Central memory CD8-positive, alpha-beta T cell (primary cell): ENCODE measurements around the gene PPP1R12C.

Source experiments
- ATAC-seq: fragments of 150-1000 bp; cut with Tn5 transposase; replicated peaks from 2 replicates; pipeline ENCODE4 v1.10.0; 2022; ENCODE audit warnings: mild to moderate bottlenecking, moderate FRiP score, moderate number of reproducible peaks; ENCODE audit not compliant: poor library complexity, severe bottlenecking; ENCODE audit errors: extremely low read depth
- DNase-seq, 2 donors: peaks; one replicate each; pipeline ENCODE4 v3.0.0; 2021; ENCODE audit warnings: low spot score in 2 of 2
- H3K27ac Mint-ChIP-seq: one replicate; pipeline ENCODE4 v1.8.0; 2022; ENCODE audit warnings: low read depth, mild to moderate bottlenecking, moderate library complexity, mixed read lengths
- H3K27me3 Mint-ChIP-seq: one replicate; pipeline ENCODE4 v1.8.0; 2022; ENCODE audit warnings: mixed read lengths
- H3K36me3 Mint-ChIP-seq: one replicate; pipeline ENCODE4 v1.8.0; 2022; ENCODE audit warnings: mild to moderate bottlenecking, moderate library complexity, mixed read lengths; ENCODE audit not compliant: insufficient read depth
- H3K4me1 Mint-ChIP-seq: one replicate; pipeline ENCODE4 v1.8.0; 2022; ENCODE audit warnings: mixed read lengths
- H3K4me3 Mint-ChIP-seq: one replicate; pipeline ENCODE4 v1.8.0; 2022; ENCODE audit warnings: mild to moderate bottlenecking, moderate library complexity, mixed read lengths
- H3K9me3 Mint-ChIP-seq: one replicate; pipeline ENCODE4 v1.8.0; 2022; ENCODE audit warnings: mixed read lengths

PPP1R12C gene

DNA sequence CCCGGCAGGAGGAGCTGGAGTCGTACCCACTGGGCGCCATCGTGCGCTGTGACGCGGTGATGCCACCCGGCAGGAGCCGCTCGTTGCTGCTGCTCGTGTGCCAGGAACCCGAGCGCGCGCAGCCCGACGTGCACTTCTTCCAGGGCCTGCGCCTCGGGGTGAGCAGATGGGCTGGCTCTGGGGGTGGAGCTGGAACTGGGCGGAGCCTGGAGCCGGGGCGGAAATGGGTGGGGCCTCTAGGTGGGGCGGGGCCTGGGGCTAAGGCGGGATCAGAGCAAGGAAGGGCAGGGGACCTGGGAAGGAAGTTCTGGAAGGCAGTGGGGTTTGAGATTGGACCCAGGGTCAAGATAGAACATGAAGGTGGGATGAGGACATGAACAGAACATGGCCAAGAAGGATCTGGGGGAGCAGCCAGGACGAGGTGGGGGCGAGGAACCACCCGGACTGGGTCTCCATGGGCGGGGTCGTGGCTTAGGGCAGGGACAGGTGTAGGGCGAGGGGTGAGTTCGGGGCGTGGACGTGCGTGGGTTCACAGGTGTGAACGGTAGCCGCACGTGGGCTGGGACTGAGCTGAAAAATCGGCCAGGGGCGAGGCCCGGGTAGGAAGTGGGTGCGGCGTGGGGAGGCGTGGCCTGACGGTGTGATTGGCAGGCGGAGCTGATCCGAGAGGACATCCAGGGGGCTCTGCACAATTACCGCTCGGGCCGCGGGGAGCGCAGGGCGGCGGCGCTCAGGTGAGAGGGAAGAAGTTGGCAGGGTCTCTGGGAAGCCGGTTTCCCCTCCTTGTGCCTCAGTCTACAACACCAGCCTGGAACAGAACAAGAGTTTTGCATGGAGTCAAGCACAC, 37.1 kb downstream of the PPP1R12C start:
- ATAC-seq: peak; percentile 59

GRCh38 chr19:55079400-55080038, 37.9 kb downstream of the PPP1R12C start:
- Mint-ChIP-seq H3K4me3 (peak overlapping the region; percentile 76), H3K36me3 (peaks cover 10% of the 10 kb centered on the region), H3K4me1 (peaks cover 34% of the 10 kb centered on the region), H3K27me3 (peaks cover 85% of the 10 kb centered on the region), H3K27ac (peak overlapping the region; percentile 67), H3K9me3 (peaks cover 5% of the 10 kb centered on the region)
- ATAC-seq (no peak), DNase-seq (no peak)

More for the DNA sequence above, 37.1 kb downstream of the PPP1R12C start:
- Mint-ChIP-seq H3K27me3 (peaks cover 82% of the 10 kb centered on the region), H3K27ac (peak overlapping the region; percentile 67), H3K4me3 (peak overlapping the region; percentile 76), H3K4me1 (peaks cover 34% of the 10 kb centered on the region), H3K36me3 (peaks cover 10% of the 10 kb centered on the region), H3K9me3 (peaks cover 5% of the 10 kb centered on the region)
- DNase-seq: peak; percentile 49 to 53

DNA sequence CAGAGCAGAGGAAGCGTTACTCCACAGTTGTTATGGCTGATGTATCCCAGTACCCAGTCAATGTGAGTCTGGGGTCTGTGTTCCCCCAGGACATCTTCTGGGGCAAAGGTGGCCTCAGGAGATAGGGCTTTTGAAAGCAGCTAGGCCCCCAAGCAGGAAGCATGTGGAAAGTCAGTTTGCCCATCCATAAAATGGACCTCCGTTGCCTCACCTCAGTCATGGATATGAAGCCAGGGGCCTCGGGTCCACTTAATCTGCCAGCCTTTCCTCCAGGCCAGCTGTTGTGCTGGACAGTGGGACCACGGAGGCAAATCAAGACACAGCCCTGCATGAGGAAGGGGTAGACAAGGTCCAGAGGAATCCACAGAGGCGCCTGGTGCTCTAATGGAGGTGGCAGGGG, 38.4 kb downstream of the PPP1R12C start:
- peaks cover 9% of the 10 kb centered on the region for H3K36me3 Mint-ChIP-seq
- H3K4me1 Mint-ChIP-seq: peaks cover 34% of the 10 kb centered on the region
- DNase-seq (no peak), ATAC-seq (no peak)
- H3K9me3 Mint-ChIP-seq: peaks cover 5% of the 10 kb centered on the region
- H3K4me3 Mint-ChIP-seq: peak overlapping the region; percentile 76
- H3K27me3 Mint-ChIP-seq: peaks cover 85% of the 10 kb centered on the region
- no peak overlapping the region for H3K27ac Mint-ChIP-seq

- DNase-seq: no peak
- H3K9me3 Mint-ChIP-seq: peaks cover 5% of the 10 kb centered on the region
- peaks cover 8% of the 10 kb centered on the region for H3K36me3 Mint-ChIP-seq
- H3K4me1 Mint-ChIP-seq: peaks cover 26% of the 10 kb centered on the region
- H3K4me3 Mint-ChIP-seq: no peak overlapping the region
- peaks cover 85% of the 10 kb centered on the region for H3K27me3 Mint-ChIP-seq
- ATAC-seq: no peak
- no peak overlapping the region for H3K27ac Mint-ChIP-seq
Observed at GRCh38 chr19:55077106-55077505, 40.3 kb downstream of the PPP1R12C start.

DNA sequence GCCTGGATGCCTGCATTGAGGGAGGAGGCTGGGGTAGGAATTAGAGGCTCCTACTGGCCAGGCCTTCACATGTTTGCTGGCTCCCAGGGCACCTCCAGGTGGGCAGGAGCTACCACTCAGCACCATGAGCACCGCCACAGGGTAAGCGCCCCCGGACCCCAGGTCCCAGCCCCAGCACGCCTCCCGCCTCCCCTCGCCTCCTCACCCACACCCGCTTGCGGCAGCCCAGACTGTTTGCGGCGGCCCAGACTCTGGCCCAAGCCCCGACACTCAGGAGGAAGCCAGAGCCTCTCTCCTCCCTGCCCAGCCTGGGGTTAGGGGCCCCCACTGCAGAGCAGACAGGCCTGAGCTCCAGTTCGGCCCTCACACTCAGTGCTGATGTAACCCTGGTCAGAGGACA, 41.1 kb downstream of the PPP1R12C start:
- Mint-ChIP-seq H3K36me3 (peaks cover 8% of the 10 kb centered on the region), H3K27ac (no peak overlapping the region), H3K27me3 (peaks cover 90% of the 10 kb centered on the region), H3K4me3 (no peak overlapping the region), H3K4me1 (peaks cover 24% of the 10 kb centered on the region), H3K9me3 (peaks cover 5% of the 10 kb centered on the region)
- no peak for DNase-seq
- ATAC-seq: no peak

DNA sequence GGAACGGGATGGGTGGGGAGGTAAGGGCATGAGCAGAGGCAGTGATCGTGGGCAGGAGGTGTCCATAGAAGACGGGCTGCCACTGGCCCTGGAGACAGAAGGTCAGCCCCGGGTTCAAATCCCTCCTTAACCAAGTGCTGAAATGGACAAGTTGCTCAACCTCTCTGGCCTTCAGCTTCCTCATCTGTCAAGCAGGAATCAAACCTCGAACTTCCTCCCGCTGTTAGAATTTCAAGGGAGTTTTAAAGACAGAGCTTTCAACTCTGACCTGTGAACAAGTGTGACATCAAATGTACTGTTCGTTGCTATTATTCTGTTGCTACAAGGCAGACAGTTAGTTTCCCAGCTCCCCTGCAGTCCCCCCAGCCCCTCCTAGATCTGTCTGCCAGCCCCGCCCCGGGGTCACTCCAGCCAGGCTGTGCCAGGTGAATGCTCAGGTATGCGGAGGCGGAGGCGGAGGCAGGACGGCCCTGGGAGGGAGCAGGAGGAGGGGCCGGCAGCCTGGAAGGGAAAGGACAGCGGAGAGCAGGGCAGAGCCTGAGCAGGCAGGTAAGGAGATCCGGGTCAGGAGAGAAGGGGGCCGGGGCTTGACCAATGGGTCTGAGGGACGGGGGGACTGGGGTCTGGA, 42.0 kb downstream of the PPP1R12C start, which contains the start of gene EPS8L1:
Gene EPS8L1, plus strand, starts transcription at position 499 of the 628 bp plus-strand sequence. CDS start 576 bp downstream, outside the sequence.
- no peak within 1 kb of the TSS for H3K27ac Mint-ChIP-seq
- H3K36me3 Mint-ChIP-seq: peaks cover 8% of the 10 kb centered on the region
- peaks cover 90% of the 10 kb centered on the region for H3K27me3 Mint-ChIP-seq
- H3K9me3 Mint-ChIP-seq: peaks cover 4% of the 10 kb centered on the region
- H3K4me1 Mint-ChIP-seq: peaks cover 16% of the 10 kb centered on the region
- H3K4me3 Mint-ChIP-seq: no peak within 1 kb of the TSS
- no peak for ATAC-seq
- DNase-seq: no peak

DNA sequence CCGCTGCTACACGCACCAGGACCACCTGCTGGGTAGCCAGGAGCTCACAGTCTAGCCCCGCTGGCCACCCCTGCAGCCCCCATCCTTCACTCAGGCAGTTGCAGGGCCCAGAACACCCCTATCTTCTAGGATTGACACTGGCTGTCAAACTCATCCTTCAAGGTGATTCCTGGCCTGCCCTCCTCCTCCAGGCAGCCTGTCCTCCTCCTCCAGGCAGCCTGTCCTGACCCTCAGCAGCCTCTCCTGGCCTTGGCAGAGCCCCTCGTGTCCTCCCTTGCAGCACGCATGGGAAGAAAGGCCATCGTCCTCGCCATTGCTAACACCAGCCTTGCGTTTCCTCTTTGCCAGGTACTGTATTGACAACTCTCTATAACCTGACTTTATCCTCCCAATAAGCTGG, 45.5 kb downstream of the PPP1R12C start:
- H3K9me3 Mint-ChIP-seq: no peaks in the 10 kb centered on the region
- H3K4me1 Mint-ChIP-seq: peaks cover 9% of the 10 kb centered on the region
- H3K27ac Mint-ChIP-seq: no peak overlapping the region
- ATAC-seq: no peak
- H3K36me3 Mint-ChIP-seq: peaks cover 6% of the 10 kb centered on the region
- H3K27me3 Mint-ChIP-seq: peaks cover 95% of the 10 kb centered on the region
- H3K4me3 Mint-ChIP-seq: no peak overlapping the region
- no peak for DNase-seq

GRCh38 chr19:55071129-55071502, 46.3 kb downstream of the PPP1R12C start:
- no peak overlapping the region for H3K4me3 Mint-ChIP-seq
- ATAC-seq: no peak
- no peaks in the 10 kb centered on the region for H3K9me3 Mint-ChIP-seq
- H3K27ac Mint-ChIP-seq: no peak overlapping the region
- DNase-seq: no peak
- peaks cover 95% of the 10 kb centered on the region for H3K27me3 Mint-ChIP-seq
- H3K4me1 Mint-ChIP-seq: peaks cover 9% of the 10 kb centered on the region
- peaks cover 6% of the 10 kb centered on the region for H3K36me3 Mint-ChIP-seq

GRCh38 chr19:55070466-55071128, 46.8 kb downstream of the PPP1R12C start:
- Mint-ChIP-seq H3K27ac (no peak overlapping the region), H3K27me3 (peaks cover 95% of the 10 kb centered on the region), H3K4me3 (no peak overlapping the region), H3K9me3 (no peaks in the 10 kb centered on the region), H3K36me3 (peaks cover 6% of the 10 kb centered on the region), H3K4me1 (peaks cover 9% of the 10 kb centered on the region)
- ATAC-seq (no peak), DNase-seq (no peak)

DNA sequence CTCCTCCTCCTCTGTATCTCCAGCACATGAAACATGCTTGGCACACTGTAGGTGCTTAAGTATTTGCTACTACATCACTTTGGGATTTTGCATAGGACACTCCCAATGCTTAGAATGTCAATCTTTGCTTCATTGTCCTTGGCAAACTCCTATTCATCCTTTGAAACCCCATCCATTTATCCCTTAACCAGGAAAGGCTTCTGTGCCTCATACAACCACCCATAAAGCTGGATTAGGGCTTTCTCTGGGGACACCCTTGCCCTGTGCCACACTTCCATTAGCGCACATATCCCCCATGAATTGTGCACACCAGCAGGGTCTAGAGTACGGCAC, 47.6 kb downstream of the PPP1R12C start:
- Mint-ChIP-seq H3K27me3 (peaks cover 87% of the 10 kb centered on the region), H3K36me3 (peaks cover 6% of the 10 kb centered on the region), H3K4me3 (peak overlapping the region; percentile 30), H3K4me1 (peaks cover 9% of the 10 kb centered on the region), H3K9me3 (no peaks in the 10 kb centered on the region), H3K27ac (no peak overlapping the region)
- ATAC-seq: no peak
- no peak for DNase-seq

GRCh38 chr19:55068950-55069864, 48.2 kb downstream of the PPP1R12C start:
- ATAC-seq (peak; percentile 32), DNase-seq (no peak)
- Mint-ChIP-seq H3K36me3 (peaks cover 8% of the 10 kb centered on the region), H3K9me3 (no peaks in the 10 kb centered on the region), H3K27me3 (peaks cover 81% of the 10 kb centered on the region), H3K27ac (peak overlapping the region; percentile 0), H3K4me1 (peaks cover 9% of the 10 kb centered on the region), H3K4me3 (peak overlapping the region; percentile 30)
